K562 (cell line): ENCODE results near the gene TTC24. TPM values are rescaled to one million over a fixed set of nuclear protein-coding genes. Genes with fewer than 3 reads are reported as not detected.

Experiments
- ATF3 ChIP-seq, 2 experiments: fragments of 450-650 bp in 1 of 2; sonication (generic) in 1 of 2; formaldehyde crosslinking in 1 of 2; IDR thresholded peaks in 1 of 2; conservative IDR thresholded peaks in 1 of 2; 2 replicates each; pipeline versions ENCODE4 v1.6.1 to v1.8.1; 2016 to 2023; ENCODE audit warnings: mild to moderate bottlenecking in 2 of 2, moderate library complexity in 2 of 2, inconsistent platforms in 1 of 2, missing genetic modification reagents in 1 of 2
- ATF4 ChIP-seq: fragments of 450-650 bp; formaldehyde crosslinking; IDR thresholded peaks from 2 replicates; pipeline ENCODE4 v1.4.0; 2022; ENCODE audit warnings: mild to moderate bottlenecking, moderate library complexity
- BACH1 ChIP-seq: fragments of 200-800 bp; sonication (Bioruptor generic); IDR thresholded peaks from 2 replicates; pipeline ENCODE4 v1.6.1; 2016; ENCODE audit warnings: missing genetic modification characterization, missing compliant biosample characterization
- C11orf30 ChIP-seq: fragments of 450-650 bp; IDR thresholded peaks from 2 replicates; pipeline ENCODE4 v1.6.1; 2016; ENCODE audit warnings: low read depth, mild to moderate bottlenecking
- CTCF ChIP-seq, 3 experiments: IDR thresholded peaks in 2 of 3; conservative IDR thresholded peaks in 1 of 3; 2 replicates each; pipeline ENCODE4 v1.5.1; 2011 to 2012; ENCODE audit warnings: low read length in 3 of 3, mild to moderate bottlenecking in 3 of 3, control low read depth in 2 of 3, improper control_type of control experiment in 1 of 3, inconsistent platforms in 1 of 3, low read depth in 1 of 3, mixed read lengths in 1 of 3, moderate library complexity in 1 of 3; ENCODE audit not compliant: insufficient read depth in 2 of 3
- DIDO1 ChIP-seq: fragments of 450-650 bp; IDR thresholded peaks from 2 replicates; pipeline ENCODE4 v1.6.1; 2016; ENCODE audit warnings: low read depth, missing biosample characterization, missing genetic modification characterization
- FOXP1 ChIP-seq: sonication (generic); formaldehyde crosslinking; IDR thresholded peaks from 2 replicates; pipeline ENCODE4 v1.8.0; 2022; ENCODE audit warnings: mild to moderate bottlenecking, missing genetic modification reagents
- GTF3C2 ChIP-seq: IDR thresholded peaks from 3 replicates; pipeline ENCODE4 v1.6.1; 2011; ENCODE audit warnings: borderline replicate concordance, mild to moderate bottlenecking, moderate library complexity; ENCODE audit not compliant: insufficient read length; ENCODE audit errors: extremely low read depth
- JUND ChIP-seq, 2 experiments: IDR thresholded peaks; 2 replicates in 1 of 2; 3 replicates in 1 of 2; pipeline ENCODE4 v1.6.1; 2011; ENCODE audit warnings: borderline replicate concordance in 2 of 2, low read depth in 2 of 2, low read length in 2 of 2, improper control_type of control experiment in 1 of 2, missing biosample characterization in 1 of 2, missing genetic modification characterization in 1 of 2, missing genetic modification reagents in 1 of 2
- KLF1 ChIP-seq: fragments of 450-650 bp; IDR thresholded peaks from 2 replicates; pipeline ENCODE4 v1.6.1; 2016; ENCODE audit warnings: missing genetic modification characterization, missing compliant biosample characterization
- MAFG ChIP-seq: fragments of 450-650 bp; conservative IDR thresholded peaks from 2 replicates; pipeline ENCODE4 v1.6.1; 2016; ENCODE audit warnings: missing genetic modification characterization, missing compliant biosample characterization
- RBM34 ChIP-seq: fragments of 200-400 bp; formaldehyde crosslinking; IDR thresholded peaks from 2 replicates; pipeline ENCODE4 v1.6.1; 2018; ENCODE audit warnings: low read length, borderline replicate concordance; ENCODE audit not compliant: insufficient read depth
- RCOR1 ChIP-seq, 2 experiments: IDR thresholded peaks; 2 replicates each; pipeline ENCODE4 v1.6.1; 2012; ENCODE audit warnings: low read depth in 2 of 2, low read length in 2 of 2, borderline replicate concordance in 1 of 2, improper control_type of control experiment in 1 of 2
- SNIP1 ChIP-seq: fragments of 450-650 bp; IDR thresholded peaks from 2 replicates; pipeline ENCODE4 v1.7.1; 2017; ENCODE audit warnings: low read depth, mild to moderate bottlenecking
- TFAP4 ChIP-seq: sonication (generic); formaldehyde crosslinking; IDR thresholded peaks from 2 replicates; pipeline ENCODE4 v1.8.0; 2022; ENCODE audit warnings: missing genetic modification reagents, mild to moderate bottlenecking, moderate library complexity, borderline replicate concordance
- USF2 ChIP-seq: sonication (generic); formaldehyde crosslinking; IDR thresholded peaks from 2 replicates; pipeline ENCODE4 v1.5.0; 2020; ENCODE audit warnings: missing genetic modification reagents
- ZNF384 ChIP-seq: IDR thresholded peaks from 2 replicates; pipeline ENCODE4 v1.6.1; 2012; ENCODE audit warnings: low read depth, low read length, improper control_type of control experiment
- ZNF830 ChIP-seq: fragments of 250-450 bp; sonication (Bioruptor Pico); IDR thresholded peaks from 2 replicates; pipeline ENCODE4 v1.5.0; 2021; ENCODE audit warnings: mild to moderate bottlenecking
- polyA plus RNA-seq, 8 experiments: library from polyadenylated mRNA; depleted of rRNA in 4 of 8; stranded (reverse) in 5 of 8; unstranded in 3 of 8; fragments of >200 nt; fragmentation: Nextera tagmentation in 2 of 8; fragmentation: Illumina TruSeq in 1 of 8; extraction: Ambion mirVana in 2 of 8; extraction: Trizol in 1 of 8; gene quantifications; 2 replicates each; pipeline versions ENCODE4 v1.2.1 to v1.2.3, GENCODE V29; 2011 to 2014; ENCODE audit warnings: inconsistent platforms in 1 of 8, missing spikeins in 1 of 8
- total RNA-seq, 7 experiments: library from RNA; depleted of rRNA in 6 of 7; stranded (reverse); fragments of >200 nt in 6 of 7; fragmentation: Illumina TruSeq in 2 of 7; extraction: Trizol in 2 of 7; gene quantifications; 2 replicates each; pipeline versions ENCODE4 v1.2.1 to v1.2.3, GENCODE V29; 2011 to 2021; ENCODE audit warnings: low replicate concordance in 1 of 7

The TTC24 gene
- total and polyA plus RNA-seq, 9 of the 15 experiments (the other 6 are each of a cell fraction or from before 2014, with no cell fraction given): not detected

GRCh38 chr1:156571261-156571852 lies 8.2 kb upstream of the TTC24 start (continued):
- TF ChIP-seq GTF3C2 (no peak), CTCF (IDR thresholded peaks at IDR 0.05 in 2 of 3, conservative IDR thresholded peaks at IDR 0.05 in 1 of 3; ENCODE audit: insufficient read depth in 2 of 3, low read depth in 1 of 3, low read length in 3 of 3) (no peak), ATF3 (IDR thresholded peaks at IDR 0.05) (peak; percentile 93), ATF3 (CRISPR knock-in tag; conservative IDR thresholded peaks at IDR 0.05) (no peak), BACH1 (no peak), TFAP4 (CRISPR knock-in tag) (no peak), SNIP1 (no peak), MAFG (tag) (no peak), DIDO1 (no peak), RCOR1 (IDR thresholded peaks at IDR 0.05; ENCODE audit: borderline replicate concordance in 1 of 2, low read depth in 2 of 2, low read length in 2 of 2) (no peak), KLF1 (tag) (no peak), C11orf30 (peak; percentile 57; the same call in 1 of the 2 replicates), USF2 (CRISPR knock-in tag) (no peak), ATF4 (no peak), ZNF830 (CRISPR knock-in tag) (no peak), ZNF384 (no peak), FOXP1 (CRISPR knock-in tag) (no peak), RBM34 (no peak), JUND (IDR thresholded peaks at IDR 0.05; ENCODE audit: borderline replicate concordance, low read depth, low read length) (peak; percentile 64; the same call in 1 of the 2 replicates), JUND (tag; IDR thresholded peaks at IDR 0.05; ENCODE audit: borderline replicate concordance, low read depth, low read length) (0 out of 3 replicates have a peak, but pooled peaks have one; percentile 54)
